T-cell (primary cell): ENCODE results near the gene SLC38A1. TPM values are rescaled to one million over a fixed set of nuclear protein-coding genes. Genes with fewer than 3 reads are reported as not detected.

Source experiments
- ATAC-seq, 4 experiments: fragments of 200-7000 bp in 3 of 4; fragments of 150-1000 bp in 1 of 4; cut with Tn5 transposase; replicated peaks in 1 of 4; 1 replicate in 3 of 4; 2 replicates in 1 of 4; pipeline ENCODE4 v1.10.0; 2021; ENCODE audit warnings: moderate library complexity in 3 of 4, mild to moderate bottlenecking in 2 of 4, moderate number of reproducible peaks in 1 of 4
- CTCF ChIA-PET, 2 donors: fragments of 300-600 bp; sonication (Branson Sonifier 250); formaldehyde crosslinking; loops; one replicate each; lab custom pipeline; 2022; ENCODE audit warnings: antibody characterized with exemption in 2 of 2; lab: Charles Lee
- POLR2A ChIA-PET, 2 donors: fragments of 300-600 bp; sonication (Branson Sonifier 250); formaldehyde crosslinking; loops; one replicate each; lab custom pipeline; 2022; ENCODE audit warnings: antibody characterized with exemption in 2 of 2; lab: Charles Lee
- DNase-seq, 35 experiments: peaks; one replicate each; pipeline versions ENCODE4 v3.0.0 to v3.0.0-alpha.2; 2013 to 2023
- H3K27ac ChIP-seq: one replicate; pipeline ENCODE4 v1.5.1; 2013; ENCODE audit warnings: low read length
- H3K27me3 ChIP-seq, 2 experiments: replicated peaks in 1 of 2; 1 replicate in 1 of 2; 2 replicates in 1 of 2; pipeline versions ENCODE4 v1.6.1 to v1.7.0; 2013; ENCODE audit warnings: low read length in 1 of 2, mixed read lengths in 1 of 2; ENCODE audit not compliant: control insufficient read depth in 2 of 2, insufficient read depth in 2 of 2; ENCODE audit errors: extremely low read depth in 1 of 2
- H3K36me3 ChIP-seq, 2 donors: 1 replicate in 1 of 2; 2 replicates in 1 of 2; pipeline versions ENCODE4 v1.6.1 to v1.7.0; 2013; ENCODE audit warnings: low read length in 1 of 2; ENCODE audit not compliant: control insufficient read depth in 2 of 2, insufficient read depth in 1 of 2; ENCODE audit errors: extremely low read depth in 1 of 2
- H3K4me1 ChIP-seq, 2 experiments: 1 replicate in 1 of 2; 2 replicates in 1 of 2; pipeline versions ENCODE4 v1.6.1 to v1.7.0; 2013; ENCODE audit warnings: low read length in 2 of 2, mixed read lengths in 1 of 2; ENCODE audit not compliant: insufficient read depth in 2 of 2, control insufficient read depth in 1 of 2; ENCODE audit errors: extremely low read depth in 1 of 2
- H3K4me3 ChIP-seq, 2 donors: 1 replicate in 1 of 2; 2 replicates in 1 of 2; pipeline versions ENCODE4 v1.5.1 to v1.7.0; 2013; ENCODE audit warnings: mild to moderate bottlenecking in 2 of 2, low read length in 1 of 2, moderate library complexity in 1 of 2; ENCODE audit not compliant: control insufficient read depth in 1 of 2; ENCODE audit errors: extremely low read depth in 1 of 2
- H3K9me3 ChIP-seq: 2 replicates; pipeline ENCODE4 v1.7.0; 2013
- H3K27ac Mint-ChIP-seq, 2 donors: one replicate each; pipeline ENCODE4 v1.8.0; 2020 to 2021; ENCODE audit warnings: mild to moderate bottlenecking in 2 of 2, mixed read lengths in 2 of 2
- H3K27me3 Mint-ChIP-seq, 2 donors: one replicate each; pipeline ENCODE4 v1.8.0; 2021 to 2022; ENCODE audit warnings: mixed read lengths in 2 of 2
- H3K36me3 Mint-ChIP-seq: one replicate; pipeline ENCODE4 v1.8.0; 2021; ENCODE audit warnings: mixed read lengths
- H3K4me1 Mint-ChIP-seq, 3 donors: one replicate each; pipeline ENCODE4 v1.8.0; 2020 to 2022; ENCODE audit warnings: mixed read lengths in 3 of 3, mild to moderate bottlenecking in 1 of 3
- H3K4me3 Mint-ChIP-seq, 3 donors: one replicate each; pipeline ENCODE4 v1.8.0; 2020 to 2022; ENCODE audit warnings: mild to moderate bottlenecking in 3 of 3, mixed read lengths in 3 of 3, moderate library complexity in 3 of 3
- H3K9me3 Mint-ChIP-seq, 3 donors: one replicate each; pipeline ENCODE4 v1.8.0; 2020 to 2022; ENCODE audit warnings: mixed read lengths in 3 of 3
- WGBS: methylation state at CpG from one replicate; pipeline ENCODE4 v1.1.5; 2013; ENCODE audit warnings: missing lambda C conversion rate; ENCODE audit not compliant: insufficient coverage; 5-methylcytosine and 5-hydroxymethylcytosine counted together
- total RNA-seq, 35 experiments: library from RNA in 6 of 35; stranded (reverse) in 6 of 35; fragments of 120-200 nt in 1 of 35; gene quantifications; one replicate each; pipeline versions ENCODE4 v1.2.1 to v1.2.4 and lab custom pipeline; 2013 to 2026

The SLC38A1 gene
- total RNA-seq, 5 donors from 2014 or later (not counting 1 experiment from before 2014, with no cell fraction given): 273 to 321 (median 286) TPM

- ChIA-PET POLR2A (interaction anchor here (0.5 to 2.1 kb wide), 13 partner anchors 14 to 1559 kb away, joined by 3 to 8 read pairs (median 3); no protein-coding TSS in a partner anchor), CTCF (interaction anchor here in 1 of 2 donors (0.6 to 1.4 kb wide), 2 partner anchors 21 to 44 kb away, joined by 3 to 5 read pairs; no protein-coding TSS in a partner anchor)
- Mint-ChIP-seq H3K4me3 (peak overlapping the region in 2 of 3 donors; percentile 52 to 71), H3K27me3 (no peaks in the 10 kb centered on the region), H3K36me3 (peaks cover 16% of the 10 kb centered on the region), H3K9me3 (no peaks in the 10 kb centered on the region), H3K27ac (peak overlapping the region; percentile 54 to 63), H3K4me1 (peaks cover under 1 to 26% (median 26%) of the 10 kb centered on the region in 3 donors)
- WGBS: 94% methylated on average over 2 of the region's 6 CpGs
- Histone ChIP-seq H3K4me3 (no peak overlapping the region), H3K27me3 (no peaks in the 10 kb centered on the region), H3K36me3 (peaks cover 0 to 23% of the 10 kb centered on the region in 2 donors), H3K4me1 (peaks cover 44 to 50% of the 10 kb centered on the region in 2 experiments), H3K27ac (no peak overlapping the region), H3K9me3 (no peaks in the 10 kb centered on the region)
- ATAC-seq (no peak), DNase-seq (no peak)
Measured at GRCh38 chr12:46263140-46264016, 5.5 kb downstream of the SLC38A1 start.

GRCh38 chr12:46261646-46262045 is 7.2 kb downstream of the SLC38A1 start:
- H3K36me3 ChIP-seq: peaks cover 0 to 32% of the 10 kb centered on the region in 2 donors
- no peak overlapping the region for H3K4me3 ChIP-seq
- ATAC-seq: no peak
- H3K27me3 Mint-ChIP-seq: no peaks in the 10 kb centered on the region
- ChIA-PET POLR2A (interaction anchor here (0.6 to 1.0 kb wide), 5 partner anchors 9 to 883 kb away, joined by 3 to 4 read pairs (median 3); no protein-coding TSS in a partner anchor), CTCF (no interaction called here)
- WGBS: no CpG with 5 or more reads among the region's 2 CpGs
- peaks cover 24% of the 10 kb centered on the region for H3K36me3 Mint-ChIP-seq
- H3K9me3 Mint-ChIP-seq: no peaks in the 10 kb centered on the region
- peak overlapping the region in 2 of 3 donors; percentile 7 to 29 for H3K4me3 Mint-ChIP-seq
- H3K27ac Mint-ChIP-seq: peak overlapping the region; percentile 32 to 49
- no peaks in the 10 kb centered on the region for H3K27me3 ChIP-seq
- H3K4me1 ChIP-seq: peaks cover 48 to 57% of the 10 kb centered on the region in 2 experiments
- DNase-seq: no peak
- no peaks in the 10 kb centered on the region for H3K9me3 ChIP-seq
- H3K27ac ChIP-seq: no peak overlapping the region
- peaks cover 16 to 43% (median 42%) of the 10 kb centered on the region in 3 donors for H3K4me1 Mint-ChIP-seq

GRCh38 chr12:46260913-46261476 is 7.8 kb downstream of the SLC38A1 start:
- Histone ChIP-seq H3K4me1 (peaks cover 42 to 60% of the 10 kb centered on the region in 2 experiments), H3K9me3 (no peaks in the 10 kb centered on the region), H3K4me3 (no peak overlapping the region), H3K36me3 (peaks cover 0 to 32% of the 10 kb centered on the region in 2 donors), H3K27ac (no peak overlapping the region), H3K27me3 (no peaks in the 10 kb centered on the region)
- H3K4me1 Mint-ChIP-seq: peaks cover 22 to 47% (median 47%) of the 10 kb centered on the region in 3 donors
- POLR2A ChIA-PET: no interaction called here
- H3K4me3 Mint-ChIP-seq: no peak overlapping the region
- no peak overlapping the region for H3K27ac Mint-ChIP-seq
- peaks cover 28% of the 10 kb centered on the region for H3K36me3 Mint-ChIP-seq
- ATAC-seq: no peak
- DNase-seq: no peak
- WGBS: 43% methylated on average over 1 of the region's 2 CpGs
- no peaks in the 10 kb centered on the region for H3K27me3 Mint-ChIP-seq
- H3K9me3 Mint-ChIP-seq: no peaks in the 10 kb centered on the region
- CTCF ChIA-PET: no interaction called here

- ChIA-PET CTCF (interaction anchor here in 1 of 2 donors (0.6 kb wide), 1 partner anchor 1102 kb away, joined by 3 read pairs; no protein-coding TSS in a partner anchor), POLR2A (interaction anchor here (0.6 to 1.6 kb wide), 3 partner anchors 10 to 97 kb away, joined by 3 to 5 read pairs (median 3); no protein-coding TSS in a partner anchor)
- 81% methylated on average over 4 of the region's 5 CpGs for WGBS
- ATAC-seq (no peak), DNase-seq (no peak)
- H3K9me3 ChIP-seq: no peaks in the 10 kb centered on the region
- peaks cover 35 to 58% of the 10 kb centered on the region in 2 experiments for H3K4me1 ChIP-seq
- no peak overlapping the region for H3K27ac Mint-ChIP-seq
- H3K4me3 ChIP-seq: no peak overlapping the region
- no peaks in the 10 kb centered on the region for H3K27me3 Mint-ChIP-seq
- H3K9me3 Mint-ChIP-seq: no peaks in the 10 kb centered on the region
- peaks cover 32% of the 10 kb centered on the region for H3K36me3 Mint-ChIP-seq
- H3K4me1 Mint-ChIP-seq: peaks cover 28 to 53% (median 53%) of the 10 kb centered on the region in 3 donors
- H3K27me3 ChIP-seq: no peaks in the 10 kb centered on the region
- no peak overlapping the region for H3K4me3 Mint-ChIP-seq
- H3K27ac ChIP-seq: peak overlapping the region; percentile 23
- peaks cover 0 to 30% of the 10 kb centered on the region in 2 donors for H3K36me3 ChIP-seq
Measured at GRCh38 chr12:46260124-46260912, 8.5 kb downstream of the SLC38A1 start.

GRCh38 chr12:46259713-46260112 is 9.1 kb downstream of the SLC38A1 start:
- H3K27me3 Mint-ChIP-seq: no peaks in the 10 kb centered on the region
- peaks cover 37% of the 10 kb centered on the region for H3K36me3 Mint-ChIP-seq

More at GRCh38 chr12:46259713-46260112, 9.1 kb downstream of the SLC38A1 start:
- 100% methylated on average over 1 of the region's 1 CpG for WGBS
- ATAC-seq: no peak
- POLR2A ChIA-PET: interaction anchor here (0.6 to 1.6 kb wide), 3 partner anchors 10 to 98 kb away, joined by 3 to 5 read pairs (median 3); no protein-coding TSS in a partner anchor
- no peak overlapping the region for H3K4me3 Mint-ChIP-seq
- Histone ChIP-seq H3K27me3 (no peaks in the 10 kb centered on the region), H3K27ac (peak overlapping the region; percentile 23), H3K9me3 (no peaks in the 10 kb centered on the region), H3K4me1 (peaks cover 29 to 54% of the 10 kb centered on the region in 2 experiments), H3K36me3 (peaks cover 0 to 24% of the 10 kb centered on the region in 2 donors), H3K4me3 (no peak overlapping the region)
- no peak overlapping the region for H3K27ac Mint-ChIP-seq
- no peak for DNase-seq
- H3K9me3 Mint-ChIP-seq: no peaks in the 10 kb centered on the region
- peaks cover 32 to 59% (median 58%) of the 10 kb centered on the region in 3 donors for H3K4me1 Mint-ChIP-seq
- CTCF ChIA-PET: interaction anchor here in 1 of 2 donors (0.6 kb wide), 2 partner anchors 19 to 1103 kb away, joined by 3 read pairs; no protein-coding TSS in a partner anchor
